NCI-H2029 treated with DMSO at 0.1 percent for 48 hours (cell line): ENCODE measurements around the gene THBD.

Experiments used
- DNase-seq: peaks from one replicate; lab custom pipeline; 2025; lab: John Stamatoyannopoulos, UW

Gene THBD

GRCh38 chr20:23011008-23011721 is 38.3 kb downstream of the THBD start:
- DNase-seq = no peak

GRCh38 chr20:23010096-23010495 is 39.4 kb downstream of the THBD start:
- DNase-seq = no peak

- no peak for DNase-seq
Measured at GRCh38 chr20:23009636-23010035, 39.8 kb downstream of the THBD start.

- no peak for DNase-seq
Measured at GRCh38 chr20:23008667-23009066, 40.8 kb downstream of the THBD start.

GRCh38 chr20:23007886-23008655 is 41.4 kb downstream of the THBD start:
- no peak for DNase-seq

GRCh38 chr20:23007462-23007861 is 42.0 kb downstream of the THBD start:
- DNase-seq = no peak

GRCh38 chr20:23005776-23006175 is 43.7 kb downstream of the THBD start:
- DNase-seq = no peak

GRCh38 chr20:23003881-23004460 is 45.5 kb downstream of the THBD start:
- DNase-seq = no peak

GRCh38 chr20:23003077-23003635 is 46.3 kb downstream of the THBD start:
- DNase-seq = no peak

GRCh38 chr20:23002276-23002675 is 47.2 kb downstream of the THBD start:
- no peak for DNase-seq

- no peak for DNase-seq
Measured at GRCh38 chr20:23000232-23000947, 49.1 kb downstream of the THBD start.

- no peak for DNase-seq
Measured at GRCh38 chr20:22999756-23000155, 49.7 kb downstream of the THBD start.

- no peak for DNase-seq
Measured at GRCh38 chr20:22998476-22998875, 51.0 kb downstream of the THBD start.

GRCh38 chr20:22995923-22996322 is 53.5 kb downstream of the THBD start:
- no peak for DNase-seq
